ENCODE measurements around the gene IL9. TPM values are rescaled to one million over a fixed set of nuclear protein-coding genes. Genes with fewer than 3 reads are reported as not detected.
"Not testable (repeated sequence)": the region's sequence is repeated elsewhere in the genome, so short reads cannot be mapped to it uniquely, and the experiment has no call there.

IL9 gene
- total RNA-seq, 1 donor, result not detected

DNA sequence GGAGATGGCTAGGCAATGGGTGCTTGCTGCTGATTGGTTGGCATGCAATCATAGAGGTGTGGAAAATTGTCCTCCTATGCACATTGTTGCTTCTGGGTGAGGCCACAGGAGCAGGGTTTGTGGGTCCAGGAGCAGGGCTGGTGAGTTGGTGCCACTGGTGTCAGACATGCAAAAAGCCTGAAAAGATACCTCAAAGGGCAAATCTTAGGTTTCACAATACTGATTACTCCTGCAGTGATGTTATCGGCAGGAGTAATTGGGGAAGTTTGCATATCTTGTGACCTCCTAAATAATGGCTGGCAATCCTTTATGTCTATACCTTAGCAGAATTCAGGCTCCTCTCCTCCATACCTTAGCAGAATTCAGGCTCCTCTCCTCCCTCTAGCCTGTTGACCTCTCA, 36.0 kb downstream of the IL9 start:
- DNase-seq (ENCODE audit: low read depth), result no peak
- H3K4me3 ChIP-seq (ENCODE audit: low read depth, low read length), result no peak overlapping the region
- TF ChIP-seq, protein P1, sequence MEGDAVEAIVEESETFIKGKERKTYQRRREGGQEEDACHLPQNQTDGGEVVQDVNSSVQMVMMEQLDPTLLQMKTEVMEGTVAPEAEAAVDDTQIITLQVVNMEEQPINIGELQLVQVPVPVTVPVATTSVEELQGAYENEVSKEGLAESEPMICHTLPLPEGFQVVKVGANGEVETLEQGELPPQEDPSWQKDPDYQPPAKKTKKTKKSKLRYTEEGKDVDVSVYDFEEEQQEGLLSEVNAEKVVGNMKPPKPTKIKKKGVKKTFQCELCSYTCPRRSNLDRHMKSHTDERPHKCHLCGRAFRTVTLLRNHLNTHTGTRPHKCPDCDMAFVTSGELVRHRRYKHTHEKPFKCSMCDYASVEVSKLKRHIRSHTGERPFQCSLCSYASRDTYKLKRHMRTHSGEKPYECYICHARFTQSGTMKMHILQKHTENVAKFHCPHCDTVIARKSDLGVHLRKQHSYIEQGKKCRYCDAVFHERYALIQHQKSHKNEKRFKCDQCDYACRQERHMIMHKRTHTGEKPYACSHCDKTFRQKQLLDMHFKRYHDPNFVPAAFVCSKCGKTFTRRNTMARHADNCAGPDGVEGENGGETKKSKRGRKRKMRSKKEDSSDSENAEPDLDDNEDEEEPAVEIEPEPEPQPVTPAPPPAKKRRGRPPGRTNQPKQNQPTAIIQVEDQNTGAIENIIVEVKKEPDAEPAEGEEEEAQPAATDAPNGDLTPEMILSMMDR (IDR thresholded peaks at IDR 0.05; ENCODE audit: insufficient read depth, low read length), result no peak

DNA sequence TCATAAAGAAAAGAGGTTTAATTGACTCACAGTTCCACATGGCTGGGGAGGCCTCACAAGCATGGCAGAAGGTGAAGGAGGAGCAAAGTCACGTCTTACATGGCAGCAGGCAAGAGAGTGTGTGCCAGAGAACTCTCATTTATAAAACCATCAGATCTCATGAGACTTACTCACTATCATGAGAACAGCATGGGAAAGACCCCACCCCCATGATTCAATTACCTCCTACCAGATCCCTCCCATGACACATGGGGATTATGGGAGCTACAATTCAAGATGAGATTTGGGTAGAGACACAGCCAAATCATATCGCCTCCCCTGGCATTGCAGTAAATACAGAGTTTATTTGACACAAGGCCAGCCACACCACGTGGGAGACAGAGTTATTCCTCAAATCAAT, 36.5 kb downstream of the IL9 start:
- not testable (repeated sequence) for H3K4me3 ChIP-seq (ENCODE audit: low read depth, low read length); DNase-seq (ENCODE audit: low read depth)

DNA sequence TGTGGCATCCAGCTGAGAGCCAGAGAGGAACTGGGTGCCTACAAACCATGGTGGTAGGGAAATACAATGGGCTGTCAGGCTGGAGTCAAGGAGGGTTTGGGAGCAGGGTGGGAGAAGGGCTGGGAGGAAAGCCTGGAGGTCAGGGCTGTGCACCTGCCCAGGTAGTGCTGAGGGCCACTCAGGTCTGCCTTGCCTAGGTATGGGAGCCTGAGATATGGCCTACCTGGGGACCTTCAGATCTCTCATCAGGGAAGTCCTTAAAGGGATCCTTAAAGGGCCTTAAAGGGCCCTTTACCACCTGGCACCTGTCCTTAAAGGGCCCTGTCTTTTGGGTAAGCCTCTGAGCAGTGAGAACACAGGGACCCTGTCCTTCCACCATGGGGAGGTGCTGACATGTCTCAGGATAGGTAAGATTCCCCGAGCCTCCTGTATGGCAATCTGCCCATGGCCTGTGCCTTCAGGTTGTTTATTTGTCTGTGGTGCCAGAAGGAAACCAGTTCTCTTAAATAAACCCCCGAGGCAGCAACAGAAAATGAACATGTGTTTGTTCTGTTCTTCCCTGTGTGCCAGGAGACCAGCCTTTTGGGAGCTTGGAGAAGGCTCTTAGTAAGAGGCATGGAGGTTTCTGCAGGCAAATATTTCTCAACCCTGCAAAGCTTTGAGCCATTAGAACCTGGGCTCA, 37.9 kb downstream of the IL9 start:
- H3K4me3 ChIP-seq (ENCODE audit: low read depth, low read length), result no peak overlapping the region

DNA sequence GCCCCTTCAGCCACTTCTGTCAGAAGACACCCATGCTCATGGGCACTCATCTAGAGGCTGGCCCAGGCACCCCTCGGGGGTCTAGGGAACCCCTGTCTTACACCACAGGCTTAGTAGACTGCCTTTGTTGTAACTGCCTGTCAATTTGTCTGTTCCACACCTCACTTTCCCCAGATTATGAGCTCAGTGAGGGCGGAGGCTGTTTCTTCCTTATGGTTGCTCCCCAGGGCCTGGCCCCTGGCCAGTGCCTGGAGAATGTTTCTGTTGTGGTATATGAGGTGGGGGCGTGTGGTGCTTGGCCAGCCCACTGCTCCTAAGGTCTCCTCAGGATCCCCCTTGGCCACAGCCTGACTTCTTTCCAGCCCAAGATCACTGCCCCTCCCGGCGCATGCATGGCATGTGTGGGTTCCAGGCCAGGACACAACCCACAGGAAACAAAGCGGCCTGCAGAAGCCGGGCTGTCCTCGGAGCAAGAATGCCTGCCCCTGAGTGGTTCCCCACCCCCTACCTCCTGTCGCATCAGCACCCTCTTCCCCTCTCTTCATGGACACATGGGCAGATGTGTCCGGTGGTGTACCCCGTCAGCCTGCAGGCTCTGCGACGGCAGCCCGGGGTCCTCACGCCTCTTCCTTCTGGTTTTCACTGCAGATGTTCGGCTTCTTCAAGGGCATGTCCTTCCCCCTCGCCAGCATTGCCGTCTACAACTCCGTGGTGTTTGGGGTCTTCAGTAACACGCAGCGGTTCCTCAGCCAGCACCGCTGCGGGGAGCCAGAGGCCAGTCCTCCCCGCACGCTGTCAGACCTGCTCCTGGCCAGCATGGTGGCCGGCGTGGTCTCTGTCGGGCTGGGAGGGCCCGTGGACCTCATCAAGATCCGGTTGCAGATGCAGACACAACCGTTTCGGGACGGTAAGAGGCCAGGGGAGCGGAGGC, 43.5 kb downstream of the IL9 start:
- H3K4me3 ChIP-seq (ENCODE audit: low read depth, low read length), result no peak overlapping the region
- DNase-seq (ENCODE audit: low read depth), result no peak
- TF ChIP-seq, protein P1 (IDR thresholded peaks at IDR 0.05; ENCODE audit: insufficient read depth, low read length), result no peak

More for the DNA sequence above, 37.9 kb downstream of the IL9 start:
- TF ChIP-seq, protein P1 (IDR thresholded peaks at IDR 0.05; ENCODE audit: insufficient read depth, low read length), result no peak
- no peak for DNase-seq (ENCODE audit: low read depth)

DNA sequence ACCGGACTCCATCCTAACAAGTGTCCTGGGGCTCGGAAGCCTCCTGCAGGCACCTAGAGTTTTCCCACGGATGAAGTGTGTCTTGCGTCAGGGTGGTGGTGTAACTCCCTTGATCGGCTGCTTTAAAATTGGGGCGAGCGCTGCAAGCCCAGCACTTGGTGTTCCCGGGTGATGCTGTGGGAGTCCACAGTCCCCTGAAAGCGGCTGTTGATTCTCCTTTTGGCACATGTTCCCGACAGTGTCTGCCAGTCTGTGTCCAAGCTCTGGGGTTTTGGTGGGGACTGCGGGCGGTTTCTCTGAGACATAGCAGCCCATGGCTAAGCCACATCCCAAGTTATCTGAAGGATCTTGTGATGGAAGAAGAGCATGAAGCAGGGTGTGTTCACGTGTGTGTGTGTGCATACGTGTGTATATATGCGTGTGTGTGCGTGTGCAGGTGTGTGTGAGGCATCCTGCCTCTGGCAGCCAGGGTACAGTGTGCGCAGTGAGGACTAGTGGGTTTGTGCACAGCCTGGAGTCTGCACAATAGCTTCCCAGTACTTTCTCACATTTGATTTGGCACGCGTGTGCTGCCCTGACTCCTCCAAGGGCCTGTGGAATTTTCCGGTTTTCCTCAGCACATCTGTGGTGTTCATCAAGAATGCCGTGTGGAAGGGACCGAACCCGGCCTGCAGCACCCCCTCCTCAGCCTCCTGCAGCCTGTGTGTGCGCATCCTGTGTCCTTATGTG, 44.3 kb downstream of the IL9 start:
- H3K4me3 ChIP-seq (ENCODE audit: low read depth, low read length), result no peak overlapping the region
- TF ChIP-seq, protein P1 (IDR thresholded peaks at IDR 0.05; ENCODE audit: insufficient read depth, low read length), result no peak
- DNase-seq (ENCODE audit: low read depth), result no peak

DNA sequence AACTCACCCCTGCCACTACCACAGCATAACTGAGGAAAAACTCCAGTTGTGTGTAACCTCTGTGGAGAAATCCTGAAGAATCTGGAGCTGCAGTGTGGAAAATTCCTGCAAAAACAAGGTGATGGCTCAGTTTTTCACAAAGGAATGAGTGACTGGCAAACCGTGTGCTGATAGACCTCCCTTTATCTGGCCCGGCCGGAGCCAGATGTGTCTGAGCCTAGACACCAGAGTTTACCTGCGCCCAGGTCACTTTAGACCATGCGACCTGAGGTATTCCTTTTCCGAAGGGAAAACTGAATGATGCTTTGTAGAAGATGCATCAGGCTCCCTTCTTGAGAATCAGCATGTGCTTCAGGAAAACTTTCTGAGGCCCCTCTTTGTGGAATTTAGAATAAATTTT, 45.0 kb downstream of the IL9 start:
- TF ChIP-seq, protein P1 (IDR thresholded peaks at IDR 0.05; ENCODE audit: insufficient read depth, low read length), result no peak
- no peak overlapping the region for H3K4me3 ChIP-seq (ENCODE audit: low read depth, low read length)
- DNase-seq (ENCODE audit: low read depth), result no peak

DNA sequence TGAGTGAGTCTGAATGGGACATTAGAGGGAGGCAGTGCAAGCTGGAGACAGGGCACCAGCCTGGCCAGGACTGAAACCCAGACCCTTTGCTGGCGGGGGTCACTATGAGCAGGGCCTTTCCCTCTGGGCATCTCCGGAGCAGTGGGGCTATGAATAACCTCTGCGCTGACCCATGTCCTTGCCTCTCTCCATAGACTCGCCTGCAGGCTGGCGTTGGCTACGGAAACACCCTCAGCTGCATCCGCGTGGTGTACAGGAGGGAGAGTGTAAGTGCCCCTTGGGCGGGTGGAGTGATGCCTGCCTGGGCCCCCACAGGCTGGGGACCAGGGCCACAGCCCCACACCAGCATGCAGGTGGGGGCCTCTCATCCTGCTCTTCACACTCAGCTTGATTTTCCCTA, 45.4 kb downstream of the IL9 start:
- no peak for DNase-seq (ENCODE audit: low read depth)
- H3K4me3 ChIP-seq (ENCODE audit: low read depth, low read length), result no peak overlapping the region
- TF ChIP-seq, protein P1 (IDR thresholded peaks at IDR 0.05; ENCODE audit: insufficient read depth, low read length), result no peak
